Measurements from ENCODE around the gene CFAP73.
"Not testable (repeated sequence)": the region's sequence is repeated elsewhere in the genome, so short reads cannot be mapped to it uniquely, and the experiment has no call there.

Gene CFAP73

GRCh38 chr12:113137861-113138783 lies 11.4 kb upstream of the CFAP73 start:
- H3K4me3 ChIP-seq (ENCODE audit: low read depth, low read length): no peak overlapping the region
- DNase-seq (ENCODE audit: low read depth): no peak

- DNase-seq (ENCODE audit: low read depth): no peak
Observed at GRCh38 chr12:113138826-113139225, 10.7 kb upstream of the CFAP73 start.

DNA sequence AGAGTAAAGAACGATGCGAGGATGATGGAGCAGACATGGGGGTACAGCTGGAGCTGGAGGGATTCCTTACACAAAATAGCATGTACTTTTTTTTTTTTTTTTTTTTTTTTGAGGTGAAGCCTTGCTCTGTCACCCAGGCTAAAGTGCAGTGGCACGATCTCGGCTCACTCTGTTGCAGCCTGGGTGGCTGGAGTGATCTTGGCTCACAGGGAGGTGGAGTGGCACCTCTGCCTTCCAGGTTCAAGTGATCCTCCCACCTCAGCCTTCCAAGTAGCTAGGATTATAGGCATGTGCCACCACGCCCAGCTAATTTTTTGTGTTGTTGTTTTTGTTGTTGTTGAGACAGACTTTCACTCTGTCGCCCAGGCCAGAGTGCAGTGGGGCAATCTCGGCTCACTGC lies 8.8 kb upstream of the CFAP73 start:
- no peak overlapping the region for H3K4me3 ChIP-seq (ENCODE audit: low read depth, low read length)

More at GRCh38 chr12:113138826-113139225, 10.7 kb upstream of the CFAP73 start:
- H3K4me3 ChIP-seq (ENCODE audit: low read depth, low read length): no peak overlapping the region

GRCh38 chr12:113141716-113142115 lies 7.8 kb upstream of the CFAP73 start:
- not testable (repeated sequence) for DNase-seq (ENCODE audit: low read depth); H3K4me3 ChIP-seq (ENCODE audit: low read depth, low read length)

More for the DNA sequence above, 8.8 kb upstream of the CFAP73 start:
- no peak for DNase-seq (ENCODE audit: low read depth)

DNA sequence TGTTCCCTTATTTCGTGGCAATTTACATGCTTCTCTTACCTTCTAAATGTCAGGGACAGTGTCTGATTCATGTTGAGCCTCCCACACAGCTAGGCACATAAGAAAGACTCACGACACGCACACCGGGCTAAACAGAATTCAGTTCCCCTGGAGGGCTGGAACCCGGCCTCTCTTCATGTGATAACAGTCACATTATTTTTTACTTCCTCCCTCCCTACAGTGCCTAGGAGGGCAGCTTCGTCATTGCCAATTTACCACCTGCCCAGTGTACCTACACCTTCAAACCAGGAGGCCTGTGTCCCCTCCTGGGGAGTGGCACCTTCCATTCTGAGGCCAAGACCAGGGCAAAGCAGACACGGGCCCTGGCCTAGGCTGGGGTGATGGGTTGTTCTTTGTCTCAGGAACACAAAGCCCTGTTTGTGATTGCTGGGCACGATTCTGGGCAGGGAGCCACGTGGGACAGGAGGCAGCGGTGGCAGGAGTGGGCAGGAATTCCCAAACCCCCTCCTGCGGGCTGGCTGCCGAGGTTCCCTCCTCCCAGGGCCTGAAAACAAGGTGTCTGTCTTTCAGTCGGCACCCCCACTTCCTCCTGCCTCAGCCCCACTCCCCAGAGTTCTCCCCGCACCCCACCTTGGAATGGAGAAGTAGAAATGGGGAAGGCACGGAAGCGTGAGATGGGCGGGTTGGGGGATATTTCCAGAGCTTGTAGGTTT lies 7.2 kb upstream of the CFAP73 start:
- DNase-seq (ENCODE audit: low read depth): no peak
- no peak overlapping the region for H3K4me3 ChIP-seq (ENCODE audit: low read depth, low read length)

GRCh38 chr12:113142886-113143332 lies 6.6 kb upstream of the CFAP73 start:
- no peak for DNase-seq (ENCODE audit: low read depth)
- no peak overlapping the region for H3K4me3 ChIP-seq (ENCODE audit: low read depth, low read length)

DNA sequence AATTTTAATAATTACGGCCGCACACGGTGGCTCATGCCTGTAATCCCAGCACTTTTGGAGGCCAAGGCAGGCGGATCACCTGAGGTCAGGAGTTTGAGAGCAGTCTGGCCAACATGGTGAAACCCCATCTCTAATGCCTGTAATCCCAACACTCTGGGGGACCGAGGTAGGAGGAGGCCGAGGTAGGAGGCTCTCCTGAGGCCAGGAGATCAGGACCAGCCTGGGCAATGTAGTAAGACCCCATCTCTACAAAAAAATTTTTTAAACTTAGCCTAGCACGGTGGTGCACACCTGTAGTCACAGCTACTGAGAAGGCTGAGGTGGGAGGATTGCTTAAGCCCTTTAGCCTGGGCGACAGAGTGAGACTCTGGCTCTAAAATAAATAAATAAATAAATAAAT lies 5.6 kb upstream of the CFAP73 start:
- H3K4me3 ChIP-seq (ENCODE audit: low read depth, low read length): no peak overlapping the region
- no peak for DNase-seq (ENCODE audit: low read depth)

GRCh38 chr12:113144806-113145205 lies 4.7 kb upstream of the CFAP73 start:
- H3K4me3 ChIP-seq (ENCODE audit: low read depth, low read length): no peak overlapping the region
- DNase-seq (ENCODE audit: low read depth): no peak

DNA sequence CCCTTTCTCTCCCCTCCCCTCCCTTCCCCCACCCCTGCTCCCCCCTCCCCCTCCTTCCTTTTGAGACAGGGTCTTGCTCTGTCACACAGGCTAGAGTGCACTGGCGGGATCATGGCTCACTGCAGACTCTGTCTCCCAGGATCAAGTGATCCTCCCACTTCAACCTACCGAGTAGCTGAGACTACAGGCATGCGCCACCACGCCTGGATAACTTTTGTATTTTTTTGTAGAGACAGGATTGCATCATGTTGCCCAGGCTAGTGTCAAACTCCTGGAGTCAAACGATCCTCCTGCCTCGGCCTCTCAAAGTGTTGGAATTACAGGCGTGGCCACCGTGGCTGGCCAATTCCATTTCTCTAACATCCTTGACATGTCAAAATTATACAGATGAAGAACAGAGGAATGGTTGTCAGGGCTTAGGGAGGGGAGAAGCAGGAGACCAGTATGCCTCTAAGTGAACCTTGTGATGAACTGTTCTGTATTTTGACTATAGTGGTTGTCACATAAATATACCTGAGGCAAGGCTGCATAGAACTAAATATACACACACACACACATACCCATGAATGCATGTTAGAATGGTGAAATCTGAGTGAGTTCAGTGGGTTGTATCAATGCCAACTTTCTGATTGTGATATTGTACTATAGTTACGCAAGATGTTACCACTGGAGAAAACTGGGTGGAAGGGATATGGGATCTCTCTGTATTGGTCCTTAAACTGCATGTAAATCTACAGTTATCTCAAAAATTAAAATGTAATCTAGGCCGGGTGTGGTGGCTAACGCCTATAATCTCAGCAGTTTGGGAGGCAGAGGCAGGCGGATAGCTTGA lies 3.6 kb upstream of the CFAP73 start:
- no peak for DNase-seq (ENCODE audit: low read depth)
- H3K4me3 ChIP-seq (ENCODE audit: low read depth, low read length): no peak overlapping the region

DNA sequence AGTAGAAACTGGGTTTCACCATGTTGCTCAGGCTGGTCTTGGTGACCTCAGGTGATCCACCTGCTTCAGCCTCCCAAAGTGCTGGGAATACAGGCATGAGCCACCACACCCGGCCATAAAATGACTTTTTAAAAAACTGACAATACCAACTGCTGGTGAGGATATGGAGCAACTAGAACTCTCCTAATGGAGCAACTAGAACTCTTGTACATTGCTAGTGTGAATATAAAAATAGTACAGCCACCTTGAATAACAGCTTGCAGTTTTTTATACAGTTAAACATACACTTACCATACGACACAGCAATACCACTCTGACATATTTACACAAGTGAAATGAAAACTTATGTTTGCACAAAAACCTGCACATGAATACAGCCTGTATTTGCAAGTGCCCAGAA lies 2.5 kb upstream of the CFAP73 start:
- no peak for DNase-seq (ENCODE audit: low read depth)
- H3K4me3 ChIP-seq (ENCODE audit: low read depth, low read length): no peak overlapping the region

GRCh38 chr12:113151655-113152054 lies 2.1 kb downstream of the CFAP73 start:
- no peak for DNase-seq (ENCODE audit: low read depth)

DNA sequence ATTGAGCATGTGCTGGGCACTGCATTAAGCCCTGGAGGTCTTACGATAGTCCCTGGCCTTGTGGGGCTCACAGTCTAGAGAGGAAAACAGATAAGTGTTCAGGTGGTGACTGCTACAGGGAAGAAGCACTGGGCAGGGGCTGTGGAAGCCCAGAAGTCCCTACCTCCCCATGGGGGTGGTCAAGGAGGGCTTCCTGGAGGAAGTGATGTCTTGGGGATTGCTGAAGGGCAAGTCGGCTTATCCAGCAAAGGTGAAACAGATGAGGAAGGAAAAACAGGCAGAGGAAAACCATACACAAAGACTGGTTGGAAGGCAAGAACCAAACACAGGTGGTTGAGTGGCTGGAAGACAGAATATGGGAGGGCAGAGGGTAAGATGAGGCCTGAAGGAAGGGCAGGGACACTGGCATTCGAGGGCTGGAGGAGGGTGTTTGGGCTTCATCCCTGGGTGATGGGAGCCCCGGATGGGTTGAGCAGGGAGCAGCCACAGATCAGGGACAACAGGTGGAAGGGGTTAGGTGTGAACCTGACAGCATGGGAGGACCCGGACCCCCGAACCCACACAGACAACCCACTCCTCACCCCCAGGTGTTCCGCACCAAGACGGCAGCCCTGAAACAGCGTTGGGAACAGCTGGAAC lies 2.8 kb downstream of the CFAP73 start:
- DNase-seq (ENCODE audit: low read depth): no peak
- no peak overlapping the region for H3K4me3 ChIP-seq (ENCODE audit: low read depth, low read length)

More at GRCh38 chr12:113151655-113152054, 2.1 kb downstream of the CFAP73 start:
- H3K4me3 ChIP-seq (ENCODE audit: low read depth, low read length): no peak overlapping the region

GRCh38 chr12:113152835-113153814 lies 3.6 kb downstream of the CFAP73 start:
- no peak for DNase-seq (ENCODE audit: low read depth)

DNA sequence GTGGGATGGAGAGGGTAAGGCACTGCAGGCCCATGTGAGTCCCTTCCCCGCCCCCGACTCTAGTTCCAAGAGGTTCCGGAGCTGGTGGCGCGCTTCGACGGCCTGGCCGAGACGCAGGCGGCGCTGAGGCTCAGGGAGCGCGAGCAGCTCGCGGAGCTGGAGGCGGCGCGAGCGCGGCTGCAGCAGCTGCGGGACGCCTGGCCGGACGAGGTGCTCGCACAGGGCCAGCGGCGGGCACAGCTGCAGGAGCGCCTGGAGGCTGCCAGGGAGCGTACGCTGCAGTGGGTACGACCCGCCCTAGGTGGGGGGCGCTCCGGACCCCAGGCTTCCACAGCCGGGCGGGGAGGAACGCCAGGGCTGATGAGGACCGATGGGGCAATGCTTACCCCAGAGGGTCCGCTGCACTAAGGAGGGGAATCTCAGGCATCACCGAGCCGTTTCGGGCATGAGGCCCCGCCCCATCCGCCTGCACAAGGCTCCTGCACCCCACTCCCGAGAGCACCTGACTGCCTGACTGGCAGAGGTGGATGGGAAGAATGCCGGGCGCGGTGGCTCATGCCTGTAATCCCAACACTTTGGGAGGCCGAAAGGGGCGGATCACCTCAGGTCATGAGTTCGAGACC lies 4.9 kb downstream of the CFAP73 start:
- DNase-seq (ENCODE audit: low read depth): no peak
- peak overlapping the region; percentile 25 for H3K4me3 ChIP-seq (ENCODE audit: low read depth, low read length)

More at GRCh38 chr12:113152835-113153814, 3.6 kb downstream of the CFAP73 start:
- H3K4me3 ChIP-seq (ENCODE audit: low read depth, low read length): peak overlapping the region; percentile 39

GRCh38 chr12:113155060-113155459 lies 5.5 kb downstream of the CFAP73 start:
- no peak for DNase-seq (ENCODE audit: low read depth)
- no peak overlapping the region for H3K4me3 ChIP-seq (ENCODE audit: low read depth, low read length)

DNA sequence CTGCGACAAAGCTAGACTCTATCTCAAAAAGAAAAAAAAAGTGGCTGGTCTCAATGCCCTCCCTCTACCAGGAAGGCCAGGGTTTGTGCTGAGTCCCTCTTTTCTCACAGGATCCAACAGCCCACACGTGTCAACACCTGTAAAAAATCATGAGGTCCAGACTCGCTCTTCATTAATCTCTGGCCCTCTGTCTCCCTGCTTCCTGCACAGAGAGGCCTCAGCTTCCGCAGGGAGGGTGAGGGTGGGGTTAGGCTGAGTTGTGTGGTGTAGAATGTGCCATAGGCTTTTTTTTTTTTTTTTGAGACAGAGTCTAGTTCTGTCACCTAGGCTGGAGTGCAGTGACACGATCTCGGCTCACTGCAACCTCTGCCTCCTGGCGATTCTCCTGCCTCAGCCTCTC lies 6.1 kb downstream of the CFAP73 start:
- H3K4me3 ChIP-seq (ENCODE audit: low read depth, low read length): no peak overlapping the region
- no peak for DNase-seq (ENCODE audit: low read depth)

- DNase-seq (ENCODE audit: low read depth): no peak
- no peak overlapping the region for H3K4me3 ChIP-seq (ENCODE audit: low read depth, low read length)
Observed at GRCh38 chr12:113157218-113157859, 7.8 kb downstream of the CFAP73 start.

All from skeletal muscle cell (primary cell).